NCI-H1092 treated with DMSO at 0.1 percent for 48 hours (cell line): ENCODE measurements around the gene GABRR3.

Experiments
- DNase-seq: peaks from one replicate; lab custom pipeline; 2025; lab: John Stamatoyannopoulos, UW

The GABRR3 gene

DNA sequence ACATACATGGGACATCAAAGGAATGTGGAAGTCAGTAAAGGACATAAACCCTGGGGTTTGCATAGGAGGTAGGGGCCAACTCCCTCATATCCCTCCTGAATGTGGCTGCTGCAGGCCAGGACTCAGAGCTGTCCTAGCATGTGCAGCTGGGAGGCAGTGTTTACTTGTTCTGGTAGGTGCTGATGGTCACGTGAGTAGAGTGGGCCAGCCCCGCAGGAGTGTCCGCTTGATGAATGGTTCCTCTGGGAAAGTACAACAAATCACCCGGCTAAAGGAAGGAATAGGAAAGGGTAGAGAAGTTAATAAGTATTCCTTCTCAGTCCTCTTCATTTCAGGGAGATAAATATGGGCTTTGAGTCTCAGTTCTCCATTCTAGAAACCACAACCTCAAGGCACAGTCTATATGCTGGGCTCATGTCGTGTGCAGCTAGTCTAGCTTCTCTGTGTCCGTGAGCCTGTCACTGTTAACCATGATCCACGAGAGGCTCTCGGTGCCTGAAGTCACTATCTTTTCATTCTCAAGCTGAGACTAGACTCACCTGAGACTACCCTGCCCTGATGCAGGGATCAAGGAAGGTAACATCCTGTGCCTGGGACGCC lies 80.8 kb downstream of the GABRR3 start:
- no peak for DNase-seq

DNA sequence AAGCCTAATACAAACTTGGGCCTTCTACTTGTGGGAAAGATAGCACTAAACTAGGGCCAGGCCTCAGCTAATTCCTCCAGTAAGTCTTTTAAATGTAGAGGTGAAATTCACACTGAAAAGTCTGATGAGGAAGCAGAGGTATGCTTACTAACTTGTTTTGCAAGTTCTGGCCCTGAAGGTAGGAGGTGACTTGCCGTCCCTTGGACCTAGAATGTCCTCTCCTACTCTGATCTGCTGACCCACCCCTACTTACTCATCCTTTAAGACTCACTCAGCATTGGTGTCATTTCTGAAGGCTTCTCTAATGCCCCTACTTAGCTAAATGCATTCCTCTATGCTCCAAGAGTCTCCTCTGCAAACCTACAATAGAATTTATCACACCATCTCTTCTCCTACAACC lies 82.2 kb downstream of the GABRR3 start:
- DNase-seq: no peak

DNA sequence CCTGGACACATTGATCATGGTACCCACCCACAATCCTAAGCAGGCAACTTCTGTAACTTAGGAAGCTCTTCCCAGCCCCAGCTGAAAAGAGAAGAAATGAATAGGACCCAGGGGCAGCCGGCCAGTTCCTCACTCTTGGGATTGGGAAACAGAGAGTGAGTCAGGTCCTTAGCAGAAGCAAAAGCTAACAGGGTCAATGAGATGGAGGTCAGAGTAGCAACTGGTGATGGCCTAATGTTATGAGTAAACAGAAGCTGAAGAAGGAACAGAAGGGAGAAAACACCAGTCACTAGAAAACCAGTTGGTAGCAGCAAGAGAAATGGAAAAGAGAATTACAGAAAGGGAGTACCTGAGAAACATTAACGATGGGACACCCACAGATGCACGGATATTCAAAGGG lies 82.8 kb downstream of the GABRR3 start:
- no peak for DNase-seq

DNA sequence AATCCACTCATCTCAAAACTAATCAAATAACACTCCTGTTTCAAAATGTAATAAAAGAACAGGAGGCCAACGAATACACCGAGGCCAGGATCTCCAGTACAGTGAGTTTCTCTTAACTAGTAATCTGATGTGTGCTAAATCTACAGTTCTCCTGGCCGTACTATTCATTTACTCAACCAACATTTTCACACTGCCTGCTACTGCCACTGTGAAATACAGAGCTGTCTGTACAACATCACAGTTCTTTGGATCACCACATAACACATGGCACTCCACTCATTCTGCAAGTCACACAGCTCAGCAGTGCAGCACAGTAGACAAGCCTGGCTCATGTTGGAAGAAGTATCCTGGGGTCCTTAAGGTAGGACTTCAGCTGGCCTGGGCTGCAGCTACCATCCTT lies 84.8 kb downstream of the GABRR3 start:
- no peak for DNase-seq

DNA sequence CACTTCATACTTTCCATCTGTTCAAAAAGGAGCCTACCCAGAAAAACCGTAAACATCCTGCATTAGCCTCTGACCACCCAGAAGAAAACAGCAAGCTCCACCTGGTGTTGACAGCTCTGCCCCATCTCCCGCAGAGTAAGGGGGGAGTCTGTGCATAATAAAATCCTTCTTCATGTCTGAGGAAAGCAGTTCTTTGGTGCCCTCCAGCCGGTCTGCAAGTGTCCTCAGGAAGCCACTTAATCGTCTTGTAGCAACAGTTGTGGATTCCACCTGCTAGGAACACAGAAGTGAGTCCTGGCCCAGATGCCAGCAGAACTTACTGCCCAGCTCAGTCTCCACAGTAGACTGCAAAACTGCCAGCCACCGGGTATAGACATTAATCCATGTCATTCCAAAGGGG lies 85.4 kb downstream of the GABRR3 start:
- no peak for DNase-seq

DNA sequence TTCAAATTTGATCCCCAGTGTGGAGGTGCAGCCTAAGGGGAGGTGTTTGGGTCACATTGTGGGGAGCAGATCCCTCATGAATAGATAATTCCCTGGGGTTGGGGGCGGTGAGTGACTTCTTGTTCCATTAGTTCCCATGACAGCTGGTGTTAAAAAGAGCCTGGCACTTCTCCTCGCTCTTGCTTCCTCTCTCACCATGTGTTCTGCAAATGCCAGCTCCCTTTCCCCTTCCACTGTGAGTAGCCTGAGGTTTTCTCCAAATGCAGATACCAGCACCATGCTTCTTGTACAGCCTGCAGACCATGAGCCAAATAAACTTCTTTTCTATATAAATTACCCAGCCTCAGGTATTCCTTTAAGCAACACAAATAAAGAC lies 86.0 kb downstream of the GABRR3 start:
- DNase-seq: no peak

DNA sequence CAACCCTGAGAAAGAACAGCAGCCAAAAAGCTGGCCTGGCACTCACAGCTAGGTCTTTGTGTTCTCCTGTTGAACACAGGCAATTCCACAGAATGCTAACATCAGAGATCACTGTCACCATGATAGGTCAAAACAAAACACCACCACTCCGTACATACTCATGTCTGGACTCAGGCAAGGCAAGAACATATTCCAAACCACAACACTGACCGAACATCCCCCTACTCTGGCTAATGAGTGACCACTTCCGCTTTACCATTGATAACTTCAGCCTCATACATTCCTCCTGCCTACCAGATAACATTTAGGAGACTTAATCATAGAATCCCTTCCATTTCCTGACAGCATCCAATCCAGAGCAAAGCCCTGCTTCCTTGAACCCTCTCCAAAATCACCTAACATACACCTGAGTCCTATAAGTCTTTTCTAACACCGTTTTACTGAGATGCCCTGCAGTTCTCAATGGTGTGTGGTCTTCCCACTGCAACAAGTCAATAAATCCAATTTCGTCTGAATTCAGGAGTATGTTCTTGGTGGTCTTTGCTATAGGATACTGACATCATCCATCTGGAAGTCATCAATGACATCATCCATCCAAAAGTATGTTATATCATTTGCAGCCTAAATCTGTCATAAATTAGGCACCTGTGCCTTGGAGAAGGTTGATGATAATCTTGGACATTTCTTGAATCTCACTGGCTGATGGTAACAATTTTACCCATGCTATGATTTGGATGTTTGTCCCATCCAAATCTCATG lies 86.6 kb downstream of the GABRR3 start:
- DNase-seq: no peak

DNA sequence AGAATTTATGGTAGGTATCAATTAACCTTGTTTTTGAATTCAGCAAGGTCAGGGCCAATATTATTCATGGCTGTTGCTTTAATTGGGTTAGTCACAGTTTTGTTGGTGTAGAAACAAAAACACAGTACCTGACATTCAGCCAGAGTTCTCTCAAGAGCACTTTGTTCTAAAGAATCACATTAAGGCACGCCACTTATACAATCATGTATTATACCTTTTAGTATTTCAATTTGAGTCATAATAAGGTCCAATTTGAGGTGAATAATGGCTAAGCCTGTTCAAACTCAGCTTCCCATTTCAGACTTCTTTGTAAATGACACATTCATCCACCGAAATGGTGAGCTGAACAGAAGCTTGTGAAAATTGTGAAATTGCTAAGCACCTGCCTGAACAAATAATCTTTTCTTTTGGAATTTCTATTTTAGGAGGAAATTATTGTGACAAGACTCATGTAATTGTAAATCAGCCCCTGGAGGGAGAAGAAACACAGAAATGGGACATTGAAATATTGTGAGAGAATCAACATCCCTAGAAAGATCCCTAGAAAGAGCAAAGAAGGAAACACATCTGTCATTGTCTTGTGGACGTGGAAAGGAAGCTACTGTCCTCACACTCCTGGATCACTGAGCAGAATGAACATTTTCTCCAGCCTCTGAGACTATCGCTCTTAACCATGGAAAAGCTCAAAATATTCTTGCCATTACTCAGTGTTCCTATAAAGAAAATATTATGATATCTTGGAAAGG lies 92.1 kb downstream of the GABRR3 start:
- DNase-seq: peak; percentile 17

DNA sequence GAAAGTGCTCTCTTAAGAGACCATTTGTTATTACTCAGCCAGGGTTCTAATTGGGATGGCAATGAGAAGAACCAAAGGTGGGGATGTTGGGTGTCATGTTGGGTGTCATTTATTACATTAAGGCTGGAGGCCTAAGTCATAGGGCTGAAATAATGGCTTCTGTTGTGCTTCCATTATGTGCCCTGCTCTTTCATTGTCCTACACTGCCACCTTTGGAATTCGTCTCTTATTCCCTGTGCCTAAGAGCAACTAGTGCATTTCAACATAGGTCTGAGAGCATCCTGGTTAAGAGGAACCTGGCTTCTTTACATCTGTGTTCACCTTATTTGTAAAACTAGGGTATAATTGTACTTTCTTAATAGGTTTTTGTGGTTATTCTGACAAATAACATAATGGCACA lies 95.1 kb downstream of the GABRR3 start:
- peak; percentile 24 for DNase-seq

DNA sequence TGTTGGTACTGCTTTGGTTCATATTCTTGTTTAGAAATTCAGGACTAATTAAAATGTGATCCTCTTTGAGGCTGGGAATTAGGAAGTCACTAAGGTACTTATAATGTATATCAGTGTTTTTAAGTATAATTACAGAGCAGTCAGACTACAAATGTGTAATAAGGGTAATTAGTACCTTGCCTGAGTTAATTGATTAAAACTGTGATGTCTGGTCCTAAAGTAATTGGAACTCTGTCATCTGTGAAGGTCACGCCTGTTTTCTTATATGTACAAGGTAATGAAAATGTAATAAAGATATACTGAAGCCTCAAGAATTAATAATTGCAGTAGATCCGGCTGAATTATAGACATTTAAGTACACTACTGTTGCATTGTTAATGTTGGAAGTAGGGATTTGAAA lies 95.7 kb downstream of the GABRR3 start:
- no peak for DNase-seq

DNA sequence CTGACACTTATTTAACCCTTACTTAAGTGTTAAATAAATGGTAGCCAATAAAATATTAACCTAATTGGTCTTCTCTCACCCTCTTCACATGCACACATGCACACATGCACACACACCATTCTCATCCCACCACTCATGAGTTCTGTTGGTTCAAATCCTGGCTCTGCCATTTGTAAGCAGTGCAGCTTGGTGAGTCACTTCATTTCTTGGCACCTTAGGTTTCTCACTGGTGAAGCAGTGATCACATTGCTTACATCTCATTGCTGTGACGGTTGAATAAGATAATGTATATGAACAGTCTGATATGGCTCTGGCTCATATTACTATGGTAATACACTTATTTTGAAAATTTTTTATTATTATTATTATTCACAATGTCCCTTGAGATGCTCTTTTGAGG lies 96.7 kb downstream of the GABRR3 start:
- no peak for DNase-seq

DNA sequence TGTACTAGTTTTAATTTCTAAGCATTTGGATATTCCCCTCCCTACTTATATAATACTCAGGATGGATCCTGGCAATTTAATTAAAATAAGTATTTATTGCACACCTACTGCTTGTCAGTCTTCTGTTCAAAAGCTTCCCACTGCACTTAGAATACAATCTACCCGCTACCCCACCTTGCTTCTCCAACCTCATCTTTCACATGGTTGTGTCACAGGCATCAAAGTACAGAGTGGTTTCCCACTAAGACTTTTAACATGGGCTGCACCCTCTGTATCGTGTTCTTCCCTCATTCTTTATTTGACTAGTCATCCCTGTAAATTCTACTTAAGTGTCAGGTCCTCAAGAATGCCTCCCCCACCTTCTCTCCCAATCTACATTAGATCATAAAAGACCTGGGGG lies 97.9 kb downstream of the GABRR3 start:
- DNase-seq: no peak

DNA sequence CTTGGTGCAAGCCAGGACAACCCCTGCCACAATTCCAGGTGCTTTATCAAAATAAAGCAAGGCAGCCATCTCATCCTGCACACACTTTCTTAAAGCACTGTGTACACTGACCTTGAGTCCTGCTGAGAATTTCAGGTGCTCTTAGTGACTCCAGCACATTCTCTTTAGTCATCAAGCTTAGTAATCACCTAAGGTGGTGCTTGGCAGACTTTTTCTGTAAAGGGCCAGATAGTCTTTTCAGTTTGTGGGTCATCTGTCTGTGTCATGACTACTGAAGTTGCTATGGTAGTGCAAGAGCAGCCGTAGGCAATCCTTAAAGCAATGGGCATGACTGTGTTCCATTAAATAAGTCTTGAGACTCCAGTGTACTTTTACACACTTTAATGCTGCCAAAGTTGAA lies 99.3 kb downstream of the GABRR3 start:
- DNase-seq: no peak
